ENCODE data around the gene STUB1.

Gene STUB1

DNA sequence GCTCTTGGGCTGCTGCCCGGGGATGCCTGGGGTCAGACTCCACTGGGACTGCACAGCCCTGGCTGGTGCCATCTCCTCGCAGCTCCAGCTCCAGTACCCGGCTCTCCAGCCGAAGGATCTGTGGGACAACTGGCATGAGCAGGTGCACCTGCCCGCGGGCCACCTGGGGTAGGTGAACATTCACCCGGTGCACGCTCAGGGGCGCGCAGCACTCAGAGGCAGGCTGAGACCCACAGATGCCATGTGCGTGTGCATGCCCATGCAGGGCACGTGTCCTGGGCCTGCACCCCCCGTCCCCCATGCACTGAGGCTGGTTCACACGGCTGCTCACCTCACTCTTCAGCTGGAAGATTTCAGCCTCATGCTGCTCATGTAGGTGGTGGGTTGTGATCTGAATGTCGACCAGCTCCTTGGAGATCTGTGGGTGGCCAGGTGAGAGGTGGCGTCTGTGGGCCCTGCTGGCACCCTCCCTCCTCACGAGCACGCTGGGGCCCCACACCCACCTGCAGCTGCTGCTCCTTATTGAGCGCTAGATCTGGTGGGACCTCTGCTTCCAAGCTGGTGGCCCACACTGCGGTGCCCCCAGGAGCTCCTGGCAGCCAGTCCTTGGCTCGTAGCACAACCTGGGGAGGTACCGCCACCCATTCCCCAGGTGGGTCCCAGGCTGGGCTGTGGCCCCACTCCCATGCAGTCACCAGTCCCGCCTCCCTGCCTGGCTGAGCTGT lies 45.4 kb downstream of the STUB1 start:
- DNase-seq (ENCODE audit: low spot score): no peak

DNA sequence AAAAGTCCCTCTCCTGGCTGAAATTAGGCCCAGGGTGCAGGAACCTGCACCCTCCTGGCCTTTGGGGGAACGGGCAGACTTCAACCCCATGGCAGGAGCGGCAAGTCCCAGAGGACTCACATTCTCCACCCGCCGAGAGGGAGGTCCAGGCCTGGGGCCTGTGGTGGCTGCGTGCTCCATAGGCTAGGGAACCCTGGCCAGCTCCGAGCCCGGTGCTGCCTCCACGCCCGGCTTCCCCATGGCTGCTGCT lies 45.9 kb downstream of the STUB1 start:
- DNase-seq (ENCODE audit: low spot score): no peak

DNA sequence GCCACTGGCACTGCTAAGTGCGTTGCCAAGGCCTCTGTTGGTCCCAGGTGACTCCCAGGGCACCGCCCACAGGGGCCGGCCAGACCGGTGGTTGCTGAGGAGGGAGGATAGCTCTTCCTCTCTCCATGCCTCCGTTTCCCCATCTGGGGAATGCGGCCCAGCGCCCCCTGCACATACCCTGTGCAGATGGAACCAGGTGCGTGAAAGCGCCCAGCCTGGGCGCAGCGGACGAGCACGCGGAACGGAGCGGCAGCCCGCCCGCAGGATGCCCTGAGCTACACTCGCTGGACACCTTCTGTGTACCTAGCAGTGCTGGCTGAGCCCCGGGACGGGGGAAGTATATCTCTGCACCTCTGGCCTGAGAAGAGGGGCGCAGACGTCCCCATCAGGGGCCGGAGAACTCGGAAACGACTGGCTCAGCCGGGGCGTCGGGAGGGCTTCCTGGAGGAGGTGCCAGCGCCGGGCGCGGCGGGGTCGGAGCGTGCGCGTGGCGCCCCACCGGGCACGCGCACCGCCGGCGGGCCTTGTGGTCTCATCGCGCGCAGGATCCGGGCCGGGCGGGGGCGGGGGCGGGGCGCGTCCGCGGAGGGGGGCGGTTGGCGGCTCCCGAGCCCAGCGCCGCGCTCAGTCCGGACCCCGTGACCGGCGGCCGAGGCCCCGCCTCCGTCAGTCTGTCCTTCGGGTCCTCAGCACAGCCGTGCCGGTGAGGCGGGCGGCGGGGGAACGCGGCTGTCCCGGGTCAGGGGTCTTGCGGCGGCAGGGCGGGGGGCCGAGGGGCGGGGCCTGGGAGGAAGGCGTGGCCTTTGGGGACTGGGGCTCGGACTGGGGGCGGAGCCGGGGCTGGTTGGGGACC lies 46.5 kb downstream of the STUB1 start, which contains the start of the genes CCDC78 and HAGHL:
CCDC78 (minus strand) TSS at position 6 of the 853 bp plus-strand sequence. CDS start 76 bp downstream, outside the sequence.
HAGHL (plus strand) TSS at position 669 of the 853 bp plus-strand sequence. CDS start 404 bp downstream, outside the sequence.
- DNase-seq (ENCODE audit: low spot score): peak; percentile 60

DNA sequence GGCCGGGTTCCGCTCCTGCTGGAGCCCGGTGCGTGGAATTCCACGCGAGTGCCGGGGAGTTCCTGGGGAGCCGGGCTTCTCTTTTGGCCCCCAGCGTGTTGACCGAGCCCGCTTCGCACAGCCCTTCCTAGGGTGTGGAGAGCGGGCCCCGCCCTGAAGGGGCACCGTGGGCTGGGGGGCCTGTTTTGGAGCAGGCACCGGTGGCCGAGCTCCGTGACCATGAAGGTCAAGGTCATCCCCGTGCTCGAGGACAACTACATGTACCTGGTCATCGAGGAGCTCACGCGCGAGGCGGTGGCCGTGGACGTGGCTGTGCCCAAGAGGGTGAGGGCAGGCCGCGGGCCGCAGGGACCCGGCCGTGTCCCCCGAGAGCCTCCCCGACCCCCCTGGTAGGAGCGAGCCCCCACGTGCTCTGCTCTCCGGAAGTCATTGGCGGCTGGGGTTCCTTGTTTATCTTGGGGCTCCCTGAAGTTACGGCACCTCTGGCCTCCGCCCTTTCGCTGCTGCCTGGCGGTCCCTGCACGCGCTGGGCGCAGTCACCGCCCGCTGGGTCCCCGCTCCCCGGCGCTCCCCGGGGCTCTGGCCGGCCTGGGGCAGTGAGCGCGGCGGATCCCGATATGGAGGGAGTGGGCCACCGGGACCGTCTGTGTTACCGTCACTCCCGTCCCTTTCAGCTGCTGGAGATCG lies 47.2 kb downstream of the STUB1 start:
- DNase-seq (ENCODE audit: low spot score): no peak

DNA sequence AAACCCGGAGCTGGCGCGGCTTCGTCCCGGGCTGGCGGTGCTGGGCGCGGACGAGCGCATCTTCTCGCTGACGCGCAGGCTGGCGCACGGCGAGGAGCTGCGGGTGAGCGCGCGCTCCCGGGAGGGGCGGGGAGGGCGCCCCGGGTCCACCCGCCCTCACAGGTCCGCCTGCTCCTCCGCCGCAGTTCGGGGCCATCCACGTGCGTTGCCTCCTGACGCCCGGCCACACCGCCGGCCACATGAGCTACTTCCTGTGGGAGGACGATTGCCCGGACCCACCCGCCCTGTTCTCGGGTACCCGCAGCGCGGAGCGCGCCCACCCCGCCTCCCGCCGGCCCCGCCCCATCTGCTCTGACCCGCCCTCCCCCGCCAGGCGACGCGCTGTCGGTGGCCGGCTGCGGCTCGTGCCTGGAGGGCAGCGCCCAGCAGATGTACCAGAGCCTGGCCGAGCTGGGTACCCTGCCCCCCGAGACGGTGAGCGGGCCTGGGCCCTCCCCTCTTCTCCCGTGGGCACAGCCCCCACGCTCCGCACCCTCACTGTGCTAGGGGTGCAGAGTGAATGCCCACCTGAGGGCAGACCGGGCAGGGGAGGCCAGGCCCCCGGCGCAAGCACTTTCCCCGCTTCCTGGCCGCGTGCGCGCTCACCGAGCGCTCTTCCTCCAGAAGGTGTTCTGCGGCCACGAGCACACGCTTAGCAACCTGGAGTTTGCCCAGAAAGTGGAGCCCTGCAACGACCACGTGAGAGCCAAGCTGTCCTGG lies 48.1 kb downstream of the STUB1 start:
- peak; percentile 69 for DNase-seq (ENCODE audit: low spot score)

DNA sequence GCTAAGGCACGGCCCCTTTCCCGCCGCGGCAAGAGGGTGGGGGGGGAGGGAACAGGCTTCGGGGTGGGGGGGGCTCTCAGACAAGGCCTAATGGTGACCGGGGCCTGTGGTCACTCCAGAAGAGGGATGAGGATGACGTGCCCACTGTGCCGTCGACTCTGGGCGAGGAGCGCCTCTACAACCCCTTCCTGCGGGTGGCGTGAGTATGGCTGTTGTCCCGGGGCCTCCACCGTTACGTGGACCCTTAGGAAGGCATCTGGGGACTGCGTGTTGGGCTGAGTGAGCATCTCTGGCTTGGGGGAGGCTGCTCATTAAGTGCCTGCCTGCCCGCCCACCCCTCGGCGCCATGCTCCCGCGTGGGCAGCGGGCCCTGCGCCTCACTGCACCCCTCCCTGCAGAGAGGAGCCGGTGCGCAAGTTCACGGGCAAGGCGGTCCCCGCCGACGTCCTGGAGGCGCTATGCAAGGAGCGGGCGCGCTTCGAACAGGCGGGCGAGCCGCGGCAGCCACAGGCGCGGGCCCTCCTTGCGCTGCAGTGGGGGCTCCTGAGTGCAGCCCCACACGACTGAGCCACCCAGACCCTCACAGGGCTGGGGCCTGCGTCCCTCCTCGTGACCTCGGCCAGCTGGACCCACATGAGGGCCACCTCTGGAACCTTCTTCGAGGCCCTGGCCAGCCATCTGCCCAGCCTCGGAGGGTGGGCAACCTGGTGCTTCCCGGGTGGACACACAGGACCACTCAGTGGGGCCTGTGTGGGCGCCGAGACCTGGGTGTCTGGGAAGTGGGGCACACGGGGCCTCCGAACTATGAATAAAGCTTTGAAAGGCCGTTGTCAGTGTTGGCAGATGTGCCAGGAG lies 48.9 kb downstream of the STUB1 start:
- no peak for DNase-seq (ENCODE audit: low spot score)

DNA sequence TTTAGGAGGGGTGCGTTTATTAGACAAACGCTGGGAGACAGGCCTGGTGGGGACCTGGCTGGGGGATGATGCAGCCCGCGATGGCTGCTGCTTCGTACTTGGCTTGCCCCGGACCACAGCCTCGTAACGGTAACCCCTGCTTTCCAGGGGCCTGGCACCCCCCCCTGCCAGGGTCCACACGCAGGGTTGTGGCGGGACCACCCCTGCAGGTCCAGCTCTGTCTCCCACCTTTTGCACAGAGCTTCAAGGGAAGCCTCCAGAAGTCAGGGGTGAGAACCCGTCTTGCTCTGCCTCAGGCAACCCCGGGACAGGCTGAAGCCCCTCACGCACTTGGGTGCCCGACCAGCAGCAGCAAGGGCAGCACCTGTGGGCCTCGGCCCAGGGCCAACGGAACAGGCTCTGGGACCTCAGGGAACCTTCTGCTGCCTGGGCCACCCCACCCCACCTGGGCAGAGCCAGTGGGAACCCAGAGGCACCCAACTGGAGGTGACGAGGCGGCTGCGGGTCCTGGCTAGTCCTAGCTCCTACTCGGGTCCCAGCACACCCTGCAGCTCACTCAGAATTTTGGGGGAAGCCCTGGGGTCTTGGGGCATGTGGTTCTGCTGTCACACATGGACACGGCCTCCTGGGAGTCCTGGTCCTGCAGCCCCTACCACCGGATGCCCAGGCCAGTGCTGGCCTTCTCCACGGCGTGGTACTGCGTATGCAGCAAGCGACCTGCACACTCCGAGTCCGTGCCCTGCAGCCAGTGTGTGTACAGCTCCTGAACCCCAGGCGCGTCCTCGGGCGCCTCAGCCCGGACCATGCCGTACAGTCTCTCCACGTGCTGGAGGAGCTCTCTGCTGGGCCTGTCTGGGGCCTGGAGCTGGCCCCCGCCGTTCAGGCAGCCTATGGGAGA lies 49.8 kb downstream of the STUB1 start:
- DNase-seq (ENCODE audit: low spot score): no peak

DNA sequence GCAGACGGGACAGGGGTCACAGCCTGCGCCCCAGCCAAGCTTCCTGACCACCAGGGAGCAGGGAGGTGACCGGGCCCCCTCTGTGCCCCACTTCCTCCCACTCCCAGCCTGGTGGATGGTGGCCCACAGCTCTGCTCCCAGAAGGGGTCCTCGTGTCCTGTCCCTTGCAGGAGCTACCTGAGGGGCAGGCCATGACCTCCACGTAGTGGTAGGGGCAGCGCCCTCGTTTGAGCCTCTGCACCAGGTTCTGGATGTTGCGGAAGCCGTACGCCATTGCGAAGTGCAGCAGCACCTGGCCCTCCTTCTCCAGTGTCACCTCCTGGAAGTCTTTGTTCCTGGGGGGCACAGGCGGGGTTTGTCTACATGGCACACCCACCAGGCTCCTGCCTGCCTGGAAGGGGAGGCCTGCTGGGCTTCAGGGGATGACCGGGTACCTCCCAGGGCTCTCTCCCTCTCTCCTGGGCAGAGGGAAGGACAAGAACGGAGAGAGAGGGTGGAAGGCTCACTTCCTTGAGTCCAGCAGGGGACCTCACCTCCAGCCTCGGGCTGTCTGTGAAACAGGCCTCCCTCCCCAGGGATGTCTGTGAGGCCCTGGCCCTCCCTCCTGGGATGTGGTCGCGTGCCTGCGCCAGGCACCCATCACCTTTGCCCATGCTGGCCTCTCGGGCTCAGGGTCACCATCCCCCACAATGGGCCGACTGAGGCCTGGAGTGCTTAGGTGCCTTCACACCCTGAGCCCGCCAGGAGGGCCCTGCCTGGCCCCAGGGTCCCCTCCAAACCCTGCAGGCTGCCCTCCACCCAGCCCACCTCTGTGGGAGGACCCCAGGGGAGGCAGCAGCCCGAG lies 50.7 kb downstream of the STUB1 start:
- DNase-seq (ENCODE audit: low spot score): no peak

DNA sequence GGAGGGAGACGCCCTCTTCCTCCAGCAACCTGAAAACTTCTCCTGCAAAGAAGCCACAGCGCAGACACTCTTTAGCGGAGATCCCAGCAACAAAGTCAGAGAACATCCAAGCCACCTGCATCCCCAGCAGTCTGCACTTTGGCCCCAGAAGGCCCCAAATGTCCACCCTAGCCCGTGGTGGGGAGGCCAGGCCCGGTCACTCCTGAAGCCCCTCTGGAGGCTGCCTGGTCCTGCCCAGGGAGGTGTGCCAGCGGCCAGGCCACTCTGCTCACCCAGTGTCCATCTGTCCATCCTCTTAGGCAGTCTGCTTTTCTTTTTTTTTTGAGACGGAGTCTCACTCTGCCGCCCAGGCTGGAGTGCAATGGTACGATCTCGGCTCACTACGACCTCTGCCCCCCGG lies 52.1 kb downstream of the STUB1 start:
- no peak for DNase-seq (ENCODE audit: low spot score)

Measured in HuH-7 (cell line).